ENCODE data around the gene DUOXA1. TPM values are rescaled to one million over a fixed set of nuclear protein-coding genes. Genes with fewer than 3 reads are reported as not detected.
"Not testable (repeated sequence)": the region's sequence is repeated elsewhere in the genome, so short reads cannot be mapped to it uniquely, and the experiment has no call there.

Gene DUOXA1
- total RNA-seq, 2 donors from 2014 or later = 1.1 to 2.1 TPM

DNA sequence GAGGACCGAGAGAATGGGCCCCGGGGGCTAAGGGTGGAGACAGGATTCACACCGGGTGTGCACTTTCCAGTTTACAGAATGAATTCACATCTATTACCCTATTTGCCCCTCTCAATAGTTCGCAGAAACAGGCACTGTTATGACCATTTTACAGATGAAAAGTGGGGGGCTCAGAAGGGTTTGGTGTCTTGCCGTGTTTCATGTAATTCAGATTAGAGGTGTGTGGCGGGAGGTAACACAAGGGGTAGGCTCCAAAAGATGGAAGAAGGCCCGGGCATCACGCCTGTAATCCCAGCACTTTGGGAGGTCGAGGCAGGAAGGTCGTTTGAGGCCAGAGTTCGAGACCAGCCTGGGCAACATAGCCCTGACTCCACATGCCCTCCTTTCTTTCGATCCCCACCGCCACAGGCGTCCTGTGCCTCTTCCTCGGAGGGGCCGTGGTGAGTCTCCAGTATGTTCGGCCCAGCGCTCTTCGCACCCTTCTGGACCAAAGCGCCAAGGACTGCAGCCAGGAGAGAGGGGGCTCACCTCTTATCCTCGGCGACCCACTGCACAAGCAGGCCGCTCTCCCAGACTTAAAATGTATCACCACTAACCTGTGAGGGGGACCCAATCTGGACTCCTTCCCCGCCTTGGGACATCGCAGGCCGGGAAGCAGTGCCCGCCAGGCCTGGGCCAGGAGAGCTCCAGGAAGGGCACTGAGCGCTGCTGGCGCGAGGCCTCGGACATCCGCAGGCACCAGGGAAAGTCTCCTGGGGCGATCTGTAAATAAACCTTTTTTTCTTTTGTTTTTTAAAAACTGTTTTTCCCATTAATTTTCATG lies 12.2 kb downstream of the DUOXA1 start:
- intact Hi-C loops (cut with DNase I) = loop anchor here in 1 of 2 donors (5.0 kb wide), 1 partner anchor 75 kb away; no protein-coding TSS in a partner anchor
- ATAC-seq = peak; percentile 35 to 38
- no peak for DNase-seq

DNA sequence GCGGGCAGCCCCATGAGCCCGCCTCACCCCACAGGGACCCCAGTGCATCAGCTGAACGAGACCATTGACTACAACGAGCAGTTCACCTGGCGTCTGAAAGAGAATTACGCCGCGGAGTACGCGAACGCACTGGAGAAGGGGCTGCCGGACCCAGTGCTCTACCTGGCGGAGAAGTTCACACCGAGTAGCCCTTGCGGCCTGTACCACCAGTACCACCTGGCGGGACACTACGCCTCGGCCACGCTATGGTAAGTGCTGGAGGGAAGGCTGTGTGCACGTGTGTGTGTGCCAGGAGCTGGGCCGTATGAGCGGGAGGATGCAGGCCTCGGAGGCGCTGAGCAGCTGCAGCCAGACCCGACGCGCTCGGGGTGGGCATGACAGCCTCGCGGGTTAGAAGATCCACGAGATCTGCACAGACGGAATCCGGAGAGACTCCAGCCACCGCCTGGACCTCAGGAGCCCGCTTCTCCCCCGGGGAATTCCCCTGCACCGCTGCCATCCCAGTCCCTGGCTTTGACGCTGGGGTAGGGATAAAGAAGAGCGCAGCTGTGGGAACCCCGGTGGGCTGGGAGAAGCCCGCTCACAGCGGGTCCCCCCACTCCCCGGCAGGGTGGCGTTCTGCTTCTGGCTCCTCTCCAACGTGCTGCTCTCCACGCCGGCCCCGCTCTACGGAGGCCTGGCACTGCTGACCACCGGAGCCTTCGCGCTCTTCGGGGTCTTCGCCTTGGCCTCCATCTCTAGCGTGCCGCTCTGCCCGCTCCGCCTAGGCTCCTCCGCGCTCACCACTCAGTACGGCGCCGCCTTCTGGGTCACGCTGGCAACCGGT lies 13.0 kb downstream of the DUOXA1 start:
- DNase-seq = no peak
- intact Hi-C loops (cut with DNase I) = loop anchor here in 1 of 2 donors (5.0 kb wide), 1 partner anchor 74 kb away; no protein-coding TSS in a partner anchor
- peak in 1 of 2 donors; percentile 6 for ATAC-seq

DNA sequence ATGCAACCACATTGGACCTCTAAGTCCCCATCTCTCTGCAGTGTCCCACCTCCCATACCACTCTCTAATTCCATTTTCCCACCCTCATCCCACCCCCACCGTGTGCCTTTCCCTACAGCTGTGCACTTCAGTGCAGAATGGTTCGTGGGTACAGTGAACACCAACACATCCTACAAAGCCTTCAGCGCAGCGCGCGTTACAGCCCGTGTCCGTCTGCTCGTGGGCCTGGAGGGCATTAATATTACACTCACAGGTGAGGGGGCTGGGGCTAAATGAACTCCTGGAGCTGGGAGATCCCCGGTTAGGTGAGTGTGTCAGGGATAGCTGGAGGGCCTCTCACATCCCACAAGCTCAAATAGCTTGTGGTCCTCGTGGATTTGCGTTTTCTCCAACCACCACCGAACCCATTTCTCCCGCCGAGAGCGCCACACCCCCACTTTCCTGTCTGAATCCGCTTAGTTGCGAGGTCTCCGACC lies 13.6 kb downstream of the DUOXA1 start:
- DNase-seq (no peak), ATAC-seq (no peak)
- intact Hi-C loops (cut with DNase I) = loop anchor here in 1 of 2 donors (5.0 kb wide), 1 partner anchor 74 kb away; no protein-coding TSS in a partner anchor

DNA sequence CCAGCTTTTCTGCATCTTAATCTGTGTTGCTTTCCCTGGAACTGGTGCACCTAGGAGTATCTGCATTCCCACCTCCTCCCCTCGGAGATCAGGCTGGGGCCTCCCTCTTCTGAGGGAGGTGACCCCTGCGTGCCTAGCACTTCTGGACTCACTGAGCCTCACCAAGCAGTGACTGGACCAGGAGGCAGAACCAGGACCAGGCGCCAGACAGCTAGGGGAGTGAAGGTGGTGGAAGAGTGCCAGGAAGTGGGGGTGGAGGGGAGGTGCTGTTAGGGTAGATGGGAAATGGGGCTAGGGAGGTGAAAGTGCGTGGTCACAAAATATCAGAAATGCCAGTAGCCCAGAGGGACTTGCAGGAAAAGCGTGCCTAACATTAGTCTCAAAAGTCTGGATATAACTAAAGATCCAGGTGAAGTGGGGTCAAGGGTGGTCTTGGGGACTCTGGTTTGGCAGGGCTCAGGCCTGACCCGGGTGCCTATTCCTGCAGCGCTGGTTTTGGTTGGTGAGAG lies 14.3 kb downstream of the DUOXA1 start:
- intact Hi-C loops (cut with DNase I) = loop anchor here in 1 of 2 donors (5.0 kb wide), 1 partner anchor 73 kb away; no protein-coding TSS in a partner anchor
- ATAC-seq (no peak), DNase-seq (no peak)

DNA sequence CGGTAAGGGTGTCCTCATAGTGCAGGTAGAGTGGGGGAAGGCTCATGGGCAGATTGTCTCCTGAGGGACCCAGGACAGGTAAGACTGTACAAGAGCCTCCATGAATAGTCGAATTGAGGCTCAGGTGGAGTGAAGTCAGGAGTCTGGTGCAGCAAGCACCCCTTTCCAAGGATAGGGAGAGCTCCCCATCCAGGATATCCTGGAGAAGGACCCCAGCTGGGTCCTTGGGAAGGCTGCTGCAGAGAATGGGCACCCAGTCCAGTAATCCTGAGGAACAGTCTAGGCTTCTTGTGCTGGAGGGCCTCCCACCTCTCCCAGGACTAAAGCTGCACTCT lies 15.0 kb downstream of the DUOXA1 start:
- no peak for ATAC-seq
- intact Hi-C loops (cut with DNase I) = loop anchor here in 1 of 2 donors (5.0 kb wide), 1 partner anchor 72 kb away; no protein-coding TSS in a partner anchor

DNA sequence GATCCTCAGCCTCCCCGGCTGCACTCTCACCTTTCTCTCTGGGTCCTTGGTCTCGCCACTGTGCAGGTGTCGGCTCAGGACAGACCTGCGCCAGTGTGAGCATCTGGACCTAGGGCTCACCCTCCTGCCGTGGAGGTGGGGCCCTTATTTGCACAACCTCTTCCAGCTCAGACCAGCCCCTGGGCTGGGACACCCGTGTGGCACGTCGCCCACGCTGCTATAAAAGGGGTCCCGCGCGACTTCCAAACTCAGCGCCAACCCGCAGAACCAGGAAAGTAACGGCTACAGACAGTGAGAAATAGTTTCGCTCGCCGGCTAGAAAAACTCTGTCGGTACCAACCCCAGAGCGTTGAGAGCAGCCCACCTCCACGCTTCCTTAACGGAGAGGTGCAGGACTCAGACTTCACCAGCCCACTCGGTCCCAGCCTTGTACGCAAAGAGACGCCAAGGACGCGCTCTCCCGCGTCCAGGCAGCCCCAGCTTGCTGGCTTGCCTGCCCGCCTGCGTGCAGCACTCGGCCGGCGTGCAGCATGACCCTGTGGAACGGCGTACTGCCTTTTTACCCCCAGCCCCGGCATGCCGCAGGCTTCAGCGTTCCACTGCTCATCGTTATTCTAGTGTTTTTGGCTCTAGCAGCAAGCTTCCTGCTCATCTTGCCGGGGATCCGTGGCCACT lies 15.5 kb downstream of the DUOXA1 start, which contains the start of the genes DUOX2 and DUOXA2:
Gene DUOX2, minus strand, starts transcription at position 97 of the 675 bp plus-strand sequence. CDS start 761 bp downstream, outside the sequence.
Gene DUOXA2, plus strand, starts transcription at position 251 of the 675 bp plus-strand sequence. Its CDS starts 280 bp downstream, at position 531.
- no peak for ATAC-seq
- intact Hi-C loops (cut with DNase I) = no loop called here
- DNase-seq = no peak

More for the DNA sequence above, 15.0 kb downstream of the DUOXA1 start:
- DNase-seq = no peak

DNA sequence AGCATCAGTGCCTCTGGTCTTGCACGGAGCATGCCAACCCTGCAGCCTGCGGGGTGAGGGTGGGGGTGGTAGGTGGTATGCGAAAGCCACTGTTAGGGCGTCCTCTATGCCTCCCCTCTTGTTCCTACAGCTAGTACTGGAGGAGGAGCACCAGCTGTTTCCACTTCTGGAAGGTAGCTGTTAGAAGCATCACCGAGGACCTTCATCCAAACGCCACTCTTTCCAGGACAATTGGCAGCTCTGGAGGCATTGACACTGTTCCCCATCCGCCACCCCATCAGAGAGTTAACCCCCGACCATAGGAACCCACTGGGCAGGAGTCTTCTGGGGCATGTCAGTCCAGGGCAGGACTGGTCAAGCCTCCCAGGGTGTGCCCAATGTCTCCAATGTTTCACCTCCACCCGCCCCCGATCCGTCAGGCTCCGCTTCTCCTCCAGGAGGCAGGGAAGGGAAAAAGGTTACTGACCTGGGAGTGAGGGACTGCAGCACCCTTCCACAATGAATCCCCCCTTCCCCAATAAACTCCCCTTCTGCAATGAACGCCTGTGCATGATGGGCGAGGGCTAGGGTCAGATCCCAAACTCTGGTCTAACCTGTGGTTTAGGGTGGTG lies 16.2 kb downstream of the DUOXA1 start:
- ATAC-seq (no peak), DNase-seq (no peak)
- intact Hi-C loops (cut with DNase I) = no loop called here

DNA sequence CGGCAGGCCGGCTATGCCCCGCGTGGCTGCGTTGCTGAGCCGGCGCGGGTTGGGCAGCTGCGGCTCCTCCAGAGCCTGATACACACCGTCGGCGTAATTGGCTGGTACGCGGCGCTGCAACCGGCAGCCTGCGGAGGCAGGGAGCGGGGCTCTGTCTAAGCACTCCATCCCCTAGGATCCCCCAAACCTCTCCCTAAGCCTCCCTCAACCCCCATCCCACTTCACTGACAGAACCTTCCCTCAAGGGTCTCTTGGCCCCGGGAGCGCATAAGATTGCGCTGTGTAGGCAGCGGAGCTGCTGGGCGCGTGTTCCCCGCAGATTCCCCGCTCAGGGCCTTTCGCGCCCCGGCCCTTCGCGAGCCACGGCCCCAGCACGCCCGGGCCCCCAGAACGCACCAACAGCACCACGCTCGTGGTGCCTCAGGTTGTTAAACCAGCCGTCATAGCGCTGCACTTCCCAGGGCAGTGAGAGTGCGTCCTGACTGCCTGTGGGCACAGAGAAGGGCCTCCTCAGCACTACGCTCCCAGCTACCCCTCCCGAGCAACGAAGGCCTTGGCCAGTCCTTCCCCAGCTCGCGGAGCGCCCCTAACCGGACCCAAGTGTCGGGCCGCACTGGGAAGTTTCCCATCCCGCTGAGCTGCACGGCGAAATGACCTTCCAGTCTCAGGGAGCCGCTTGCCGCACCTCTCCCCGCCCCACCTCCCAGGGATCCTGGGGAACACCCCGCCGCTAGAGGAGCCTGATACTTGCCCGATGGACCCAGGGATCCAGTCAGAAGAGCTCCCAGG lies 16.9 kb downstream of the DUOXA1 start:
- DNase-seq (no peak), ATAC-seq (peak in 1 of 2 donors; percentile 17)
- intact Hi-C loops (cut with DNase I) = no loop called here

DNA sequence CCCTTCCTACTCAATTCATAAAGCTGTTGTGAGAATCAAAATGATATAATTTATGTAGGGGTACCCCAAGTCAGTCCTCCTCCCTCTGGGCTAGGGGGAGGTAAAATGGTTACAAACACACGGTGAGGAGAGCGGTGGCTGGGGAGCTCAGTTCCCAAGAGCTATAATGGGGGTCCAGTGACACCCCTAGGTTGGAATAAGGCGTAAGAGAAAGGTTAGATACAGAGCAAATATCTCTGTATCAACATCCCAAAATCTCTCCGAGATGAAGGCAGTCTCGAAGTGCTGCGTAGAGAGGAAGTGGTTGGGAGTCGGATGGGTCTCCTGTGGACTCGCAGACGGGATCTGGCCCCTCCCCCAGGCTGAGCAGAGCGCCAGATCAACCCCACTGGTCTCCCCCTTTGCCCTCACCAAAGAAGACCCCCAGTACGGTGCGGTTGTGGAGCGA lies 17.5 kb downstream of the DUOXA1 start:
- no peak for DNase-seq
- intact Hi-C loops (cut with DNase I) = no loop called here
- ATAC-seq = no peak

DNA sequence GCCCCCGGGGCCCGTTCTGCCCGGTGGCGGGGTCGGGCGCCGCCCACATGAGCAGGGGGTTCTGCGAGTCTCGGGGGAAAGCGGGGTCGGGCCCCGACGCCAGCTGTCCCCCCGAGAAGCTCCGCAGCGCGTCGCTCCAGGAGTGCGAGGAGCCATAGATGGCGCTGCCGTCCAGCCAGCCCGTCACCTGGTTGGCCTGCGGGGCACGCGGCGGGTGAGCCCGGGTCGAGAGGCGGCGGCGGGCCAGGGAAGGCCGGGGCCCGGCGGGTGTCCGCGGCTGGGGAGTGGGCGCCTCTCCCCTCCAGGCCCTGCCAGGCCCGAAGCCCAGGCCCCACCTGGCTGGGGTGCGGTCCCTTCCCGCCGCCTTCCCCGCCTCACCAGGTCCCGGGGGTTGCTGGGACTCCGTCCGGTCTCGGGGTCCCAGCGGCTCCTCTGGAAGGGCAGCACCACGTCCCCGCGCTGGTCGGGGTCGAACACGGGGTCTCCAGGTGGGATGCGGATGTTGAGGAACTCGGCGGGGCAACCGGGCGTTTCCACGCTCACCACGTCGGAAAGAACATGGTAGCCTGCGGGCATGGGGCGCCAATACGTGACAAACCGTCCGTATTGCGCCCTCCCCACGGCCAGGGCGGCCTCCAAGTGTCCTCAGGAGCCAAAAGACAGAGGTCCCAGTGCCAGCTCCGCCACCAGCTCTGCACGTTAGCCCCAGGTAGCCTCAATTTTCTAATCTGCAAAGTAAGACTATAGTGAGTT lies 18.1 kb downstream of the DUOXA1 start:
- ATAC-seq (no peak), DNase-seq (no peak)
- intact Hi-C loops (cut with DNase I) = no loop called here

DNA sequence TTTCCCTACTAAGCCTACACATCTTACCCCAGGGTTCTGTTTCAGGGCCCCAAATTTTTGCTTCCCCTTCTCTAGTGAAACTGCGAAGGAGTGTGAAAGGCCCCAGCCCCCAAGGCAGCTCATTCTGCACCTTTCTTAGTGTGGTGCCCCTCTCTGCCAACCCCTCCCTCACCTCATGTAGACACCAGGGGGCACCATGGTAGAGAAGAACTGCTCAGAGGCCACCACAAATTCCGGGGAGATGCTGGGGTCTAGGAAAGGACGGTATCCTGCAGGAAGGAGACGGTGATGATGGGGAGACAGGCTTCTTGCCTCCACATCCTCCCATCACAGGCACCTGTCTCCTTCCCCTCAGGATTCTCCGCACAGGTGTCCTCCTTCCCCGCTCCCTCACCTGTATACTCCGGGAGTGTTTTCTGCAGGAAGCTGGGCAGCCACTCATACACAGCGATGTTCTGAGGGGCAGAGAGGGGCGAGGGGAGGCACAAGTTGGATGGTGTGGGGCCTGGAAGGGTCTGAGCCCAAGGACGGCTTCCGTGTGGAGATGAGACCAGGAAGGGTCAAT lies 19.3 kb downstream of the DUOXA1 start:
- ATAC-seq = no peak
- intact Hi-C loops (cut with DNase I) = no loop called here

DNA sequence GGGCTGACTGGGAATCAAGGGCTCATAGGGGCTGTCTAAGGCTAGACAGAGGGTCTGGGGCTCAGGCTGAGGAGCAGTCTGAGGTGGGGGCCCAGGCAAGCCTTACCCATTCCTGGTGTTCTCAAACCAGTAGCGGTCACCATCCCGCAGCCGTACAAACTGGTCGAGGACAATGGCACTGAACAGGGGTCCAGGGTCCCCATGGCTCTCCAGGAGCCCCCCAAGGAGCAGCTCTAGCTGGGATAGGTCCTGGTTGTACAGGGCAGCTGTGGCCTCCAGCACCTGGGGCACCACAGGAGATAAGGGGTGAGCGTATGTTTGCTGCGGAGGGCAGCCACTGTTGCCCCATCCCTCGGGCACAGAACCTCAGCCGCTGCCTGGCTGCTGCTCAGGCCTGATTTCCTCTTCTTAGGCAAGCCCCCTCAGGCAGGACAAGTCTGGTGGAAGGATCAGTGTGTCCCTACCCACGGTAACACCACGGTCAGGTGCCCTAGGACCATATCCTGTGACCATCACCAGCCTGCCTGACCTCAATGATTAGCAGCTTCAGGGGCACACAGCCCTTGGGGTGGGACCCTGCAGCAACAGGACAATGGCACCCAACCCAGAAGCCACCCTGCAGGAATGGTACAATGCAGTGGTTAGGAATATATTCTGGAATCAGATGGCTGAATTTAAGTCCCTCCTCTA lies 21.6 kb downstream of the DUOXA1 start:
- ATAC-seq (no peak), DNase-seq (no peak)
- intact Hi-C loops (cut with DNase I) = no loop called here

More for the DNA sequence above, 19.3 kb downstream of the DUOXA1 start:
- DNase-seq = no peak

DNA sequence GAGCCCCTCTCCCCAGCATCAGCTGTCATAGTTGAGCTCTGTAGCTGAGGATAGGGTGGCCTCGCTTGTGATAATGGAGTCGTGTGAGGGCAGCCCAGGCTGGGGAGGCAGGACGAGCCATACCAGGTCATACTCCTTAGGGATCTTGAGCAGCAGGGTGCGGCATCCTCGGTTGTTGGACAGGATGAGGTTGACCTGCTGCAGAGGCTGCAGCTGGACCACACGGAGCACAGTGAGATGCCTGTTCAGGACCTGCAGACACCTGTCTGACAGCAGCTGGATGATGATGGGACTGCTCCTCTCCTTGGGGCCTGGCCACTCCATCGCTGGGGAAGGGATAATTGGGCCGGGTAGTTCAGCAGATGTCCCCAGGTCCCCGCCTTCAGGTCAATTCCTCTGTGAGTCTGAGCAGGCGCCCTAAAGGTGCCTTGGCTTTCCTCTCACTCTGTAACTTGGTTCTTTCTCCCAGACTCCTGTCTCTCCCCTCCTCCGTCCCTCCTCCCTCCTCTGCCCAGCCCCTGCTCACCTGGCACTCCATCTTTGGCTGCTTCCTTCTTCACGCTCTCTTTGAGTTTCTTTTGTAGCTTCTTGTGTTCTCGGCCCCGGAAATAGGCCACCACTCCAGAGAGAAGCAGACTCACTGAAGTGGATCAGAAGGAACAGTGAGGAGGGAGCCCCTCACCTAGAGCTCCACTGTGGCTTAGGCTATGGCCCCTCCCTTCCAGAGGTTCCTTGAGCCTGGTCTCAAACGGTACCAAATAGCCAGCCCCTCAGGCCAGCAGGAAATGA lies 23.5 kb downstream of the DUOXA1 start:
- intact Hi-C loops (cut with DNase I) = no loop called here
- DNase-seq (no peak), ATAC-seq (no peak)

DNA sequence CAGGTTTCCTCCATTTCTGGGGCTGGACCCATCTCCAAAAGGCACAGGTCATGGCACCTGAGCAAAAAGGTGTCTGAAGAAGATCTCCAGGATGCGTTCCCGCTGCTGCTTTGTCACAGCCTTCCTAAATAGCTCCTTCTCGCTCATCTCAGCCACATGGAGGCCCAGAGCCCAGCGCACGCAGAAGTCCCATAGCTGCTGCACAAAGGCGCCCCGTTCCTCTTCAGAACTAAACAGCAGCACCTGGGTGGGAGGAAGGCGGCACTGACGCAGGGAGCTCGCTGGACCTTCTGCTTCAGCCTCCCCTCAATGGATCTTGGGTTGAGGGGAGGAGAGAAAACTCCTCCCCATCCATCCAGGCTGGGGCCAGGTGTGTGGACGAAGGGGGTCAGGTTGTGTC lies 24.1 kb downstream of the DUOXA1 start:
- no peak for ATAC-seq
- intact Hi-C loops (cut with DNase I) = no loop called here
- DNase-seq = no peak

DNA sequence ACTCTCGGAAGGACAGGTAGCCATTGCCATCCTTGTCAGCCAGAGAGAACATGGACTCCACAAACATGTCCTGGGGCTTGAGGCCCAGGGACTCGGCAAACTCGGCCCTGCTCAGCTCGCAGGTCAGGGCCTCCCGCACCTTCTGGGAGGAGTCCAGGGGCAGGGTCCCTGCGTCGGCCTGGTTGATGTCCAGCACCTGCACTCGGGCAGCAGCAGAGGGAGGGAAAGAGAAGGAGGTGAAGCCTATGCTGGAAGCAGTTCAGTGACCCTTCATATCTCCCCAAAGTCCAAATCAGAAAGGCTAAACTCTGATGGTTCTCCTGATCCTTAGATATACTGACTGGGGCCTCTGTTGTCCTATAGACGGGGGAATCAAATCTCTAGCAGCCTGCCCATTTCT lies 25.5 kb downstream of the DUOXA1 start:
- DNase-seq; intact Hi-C loops (cut with DNase I); ATAC-seq: not testable (repeated sequence)

Measured in left cardiac atrium (tissue), 4 donors.